Stimulated activated CD4-positive, alpha-beta T cell treated with anti-CD3 and anti-CD28 coated beads, Interleukin-2, amount 100 ng/mL, for 24 hours (primary cell): Measurements from ENCODE around the gene SLC6A19.
"Not testable (repeated sequence)": the region's sequence is repeated elsewhere in the genome, so short reads cannot be mapped to it uniquely, and the experiment has no call there.

Source experiments
- DNase-seq, 2 donors: peaks; one replicate each; pipeline ENCODE4 v3.0.0-alpha.2; 2020

Gene SLC6A19

DNA sequence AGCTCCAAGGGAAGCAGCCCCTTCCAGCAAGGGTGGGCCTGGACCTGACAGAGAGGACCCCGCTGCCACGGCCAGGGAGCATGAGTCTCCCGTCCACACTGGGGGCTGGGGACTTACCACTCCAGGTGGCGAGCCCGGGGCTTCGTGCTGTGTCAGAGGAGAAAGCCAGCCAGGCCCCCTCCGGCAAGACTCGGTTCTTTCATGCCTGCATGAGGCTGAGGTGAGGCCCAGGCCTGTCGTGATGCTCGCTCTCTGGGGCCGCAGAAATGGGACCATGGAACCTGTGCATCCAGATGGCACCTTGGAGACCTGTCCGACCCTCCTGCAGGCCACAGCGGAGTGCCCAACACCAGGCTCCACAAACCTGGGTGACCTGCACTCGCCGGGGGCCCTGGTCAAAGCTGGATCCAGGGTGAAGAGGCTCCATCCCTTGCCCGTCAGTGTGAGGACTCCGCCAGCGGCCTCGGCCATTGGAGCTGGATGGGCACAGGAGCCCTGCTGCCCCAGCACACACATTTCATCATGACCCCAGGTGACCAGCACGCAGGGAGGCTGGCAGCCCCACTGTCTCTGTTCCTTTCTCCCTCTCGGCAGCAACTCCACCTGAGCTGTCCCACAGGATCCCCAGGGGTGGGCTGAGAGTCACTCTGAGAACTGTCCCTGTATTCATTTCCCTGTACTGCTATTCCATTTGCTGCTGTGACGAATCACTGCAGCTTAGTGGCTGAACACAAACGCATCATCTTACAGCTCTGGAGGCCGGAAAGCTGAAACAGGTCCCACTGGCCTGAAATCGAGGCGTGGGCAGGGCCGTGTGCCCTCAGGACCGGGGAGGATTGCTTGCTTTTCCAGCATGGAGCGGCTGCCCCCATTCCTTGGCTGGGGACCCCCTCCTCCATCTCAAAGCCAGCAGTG, 48.2 kb downstream of the SLC6A19 start:
- no peak for DNase-seq

GRCh38 chr5:1251678-1252580, 50.5 kb downstream of the SLC6A19 start:
- DNase-seq, result no peak

GRCh38 chr5:1252681-1253080, 51.3 kb downstream of the SLC6A19 start:
- DNase-seq, result no peak

DNA sequence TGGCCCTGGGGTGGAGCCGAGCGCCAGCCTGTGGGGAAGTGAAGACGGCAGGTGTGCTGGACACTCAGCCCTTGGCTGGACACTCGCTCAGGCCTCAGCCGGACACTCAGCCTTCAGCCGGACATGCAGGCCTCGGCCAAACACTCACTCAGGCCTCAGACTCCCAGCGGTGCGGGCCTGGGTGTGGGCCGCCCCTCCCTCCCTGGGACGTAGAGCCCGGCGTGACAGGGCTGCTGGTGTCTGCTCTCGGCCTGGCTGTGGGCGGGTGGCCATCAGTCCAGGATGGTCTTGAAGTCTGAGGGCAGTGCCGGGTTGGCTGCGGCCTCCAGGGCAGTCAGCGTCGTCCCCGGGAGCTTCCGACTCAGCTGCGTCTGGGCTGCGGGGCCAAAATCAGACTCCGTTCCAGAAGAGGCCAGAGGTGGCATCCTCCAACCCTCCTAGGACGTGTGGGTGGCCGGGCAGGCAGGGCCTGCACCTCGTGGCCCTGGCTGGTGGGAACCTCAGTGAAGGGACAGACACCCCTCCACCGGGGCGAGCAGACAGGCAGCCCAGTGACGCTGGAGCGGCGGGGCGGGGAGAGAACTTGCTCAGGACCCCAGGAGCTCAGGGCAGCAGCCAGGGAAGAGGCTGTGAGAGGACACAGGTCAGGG, 52.2 kb downstream of the SLC6A19 start:
- no peak for DNase-seq

GRCh38 chr5:1254196-1254595, 52.8 kb downstream of the SLC6A19 start:
- DNase-seq, result no peak

GRCh38 chr5:1255081-1255561, 53.7 kb downstream of the SLC6A19 start:
- peak; percentile 36 for DNase-seq

DNA sequence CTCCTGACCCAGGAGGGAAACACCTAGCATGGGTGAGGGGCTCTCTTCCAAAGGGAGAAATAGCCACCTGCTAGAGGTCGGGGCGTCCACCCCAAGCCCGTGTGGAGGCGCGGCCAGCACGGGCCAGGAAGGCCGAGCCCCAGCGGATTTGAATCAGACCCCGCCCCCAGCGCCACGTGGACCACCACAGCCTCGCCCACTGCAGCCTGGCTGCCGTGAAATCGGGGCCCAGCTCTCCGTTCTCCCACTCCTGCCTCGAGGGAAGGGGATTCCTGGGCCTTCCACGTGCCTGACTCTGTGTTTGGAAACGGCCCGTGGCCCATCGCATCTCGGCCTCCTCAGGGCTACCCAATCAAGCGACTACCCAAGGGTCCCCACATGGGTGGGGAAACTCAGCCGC, 55.4 kb downstream of the SLC6A19 start:
- no peak for DNase-seq

GRCh38 chr5:1257363-1257762, 56.0 kb downstream of the SLC6A19 start:
- DNase-seq, result no peak

DNA sequence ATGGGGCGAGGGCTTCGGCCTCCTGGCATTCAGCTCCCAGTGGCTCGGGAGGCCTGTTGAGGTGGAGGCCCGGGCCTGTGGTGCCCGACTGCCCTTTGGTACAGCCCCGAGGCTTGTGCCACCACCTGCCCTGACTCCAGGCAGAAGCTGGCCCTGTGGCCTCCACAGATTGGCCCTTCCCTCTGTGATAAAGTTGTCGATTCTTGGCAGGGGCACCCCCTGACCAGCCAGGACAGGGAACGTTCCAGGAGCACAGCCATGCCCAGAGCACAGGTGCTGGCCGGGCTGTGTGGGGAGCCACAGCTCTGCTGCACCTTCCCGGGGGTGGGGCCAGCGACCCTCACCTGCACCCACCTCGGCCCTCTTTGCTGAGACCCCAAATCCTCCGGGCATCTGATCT, 56.4 kb downstream of the SLC6A19 start:
- no peak for DNase-seq

DNA sequence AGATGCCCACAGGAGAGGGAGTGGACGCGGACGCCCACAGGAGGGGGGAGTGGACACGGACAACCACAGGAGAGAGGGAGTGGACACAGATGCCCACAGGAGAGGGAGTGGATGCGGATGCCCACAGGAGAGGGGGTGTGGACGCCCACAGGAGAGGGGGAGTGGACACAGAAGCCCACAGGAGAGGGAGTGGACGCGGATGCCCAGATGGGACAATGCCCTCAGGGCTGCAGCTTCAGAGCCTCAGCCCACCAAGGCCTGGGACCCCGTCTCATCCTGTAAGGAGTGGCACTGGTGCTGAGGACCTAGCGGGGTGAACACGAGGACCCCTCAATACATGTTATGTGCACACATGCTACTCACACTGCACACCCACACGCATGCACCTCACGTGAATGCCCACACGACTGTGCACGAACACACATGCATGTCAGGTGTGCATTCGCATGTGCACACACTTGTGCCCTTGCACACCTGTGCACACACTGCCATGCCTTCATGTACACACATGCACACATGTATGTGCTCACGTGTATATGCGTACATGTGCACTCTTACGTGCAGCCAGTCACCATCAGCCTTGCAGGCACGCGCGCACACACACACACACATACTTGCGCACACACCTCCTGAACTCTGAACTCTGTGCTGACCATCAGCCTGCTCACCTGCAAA, 58.5 kb downstream of the SLC6A19 start:
- no peak for DNase-seq

DNA sequence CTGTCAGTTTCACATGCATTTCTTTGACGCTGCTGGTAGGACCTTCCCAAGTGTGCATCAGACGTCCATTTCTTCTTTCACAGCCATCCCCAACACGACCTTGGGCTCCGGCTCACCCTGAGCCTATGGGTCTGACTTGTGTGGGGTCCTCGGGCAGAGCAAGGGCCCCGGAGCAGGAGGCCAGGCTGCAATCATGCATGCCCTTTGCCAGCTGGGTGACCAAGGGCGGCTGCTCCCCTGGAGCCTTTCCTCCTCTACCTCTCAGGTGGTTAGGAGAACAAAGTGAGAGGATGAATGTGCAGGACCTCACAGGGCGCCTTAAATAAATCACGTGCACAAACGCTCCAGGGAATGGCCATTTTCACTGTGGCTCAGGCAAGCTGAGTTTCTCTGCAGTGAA, 60.2 kb downstream of the SLC6A19 start:
- DNase-seq, result no peak

- DNase-seq, result no peak
Measured at GRCh38 chr5:1262381-1262780, 61.0 kb downstream of the SLC6A19 start.

GRCh38 chr5:1264211-1264610, 62.8 kb downstream of the SLC6A19 start:
- DNase-seq, result no peak

DNA sequence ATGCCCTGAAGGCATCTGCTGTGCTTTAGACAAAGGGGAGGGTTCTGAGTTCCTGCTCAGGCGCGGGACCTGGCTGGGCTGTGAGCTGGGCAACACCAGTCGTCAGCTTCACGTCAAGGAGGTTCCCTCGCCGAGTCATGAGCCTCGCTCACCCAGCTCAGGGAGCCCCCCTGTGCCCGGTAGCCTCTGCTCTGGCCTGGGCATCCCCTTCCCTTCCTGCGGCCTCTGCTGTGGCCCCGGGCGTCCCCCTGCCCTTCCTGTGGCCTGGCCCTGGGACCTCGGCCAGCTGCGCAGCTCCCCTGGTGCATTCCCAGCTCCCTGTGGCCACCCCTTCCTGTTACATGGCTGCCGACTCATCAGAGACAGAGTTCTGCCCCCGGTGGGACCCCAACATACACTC, 63.6 kb downstream of the SLC6A19 start:
- no peak for DNase-seq

- DNase-seq, result no peak
Measured at GRCh38 chr5:1265461-1266455, 64.4 kb downstream of the SLC6A19 start.

DNA sequence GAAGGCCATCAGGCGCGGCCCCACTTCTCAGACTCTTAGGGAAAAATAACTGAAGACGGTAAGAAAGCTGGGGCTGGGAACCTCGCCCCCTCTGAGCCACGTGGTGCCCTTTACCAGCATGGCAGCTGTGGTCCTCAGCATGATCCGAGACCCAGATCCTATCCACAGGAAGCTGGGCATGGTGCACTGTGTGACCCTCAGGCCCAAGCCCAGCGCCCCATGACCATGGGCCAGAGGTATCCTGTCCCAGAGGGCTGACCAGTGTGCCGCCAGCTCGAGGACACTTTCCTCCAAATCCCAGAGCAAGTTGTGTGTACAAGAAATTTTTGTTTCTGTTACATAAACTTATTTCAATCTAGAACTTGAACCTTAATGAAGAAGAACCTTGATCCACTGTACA, 65.4 kb downstream of the SLC6A19 start:
- no peak for DNase-seq

DNA sequence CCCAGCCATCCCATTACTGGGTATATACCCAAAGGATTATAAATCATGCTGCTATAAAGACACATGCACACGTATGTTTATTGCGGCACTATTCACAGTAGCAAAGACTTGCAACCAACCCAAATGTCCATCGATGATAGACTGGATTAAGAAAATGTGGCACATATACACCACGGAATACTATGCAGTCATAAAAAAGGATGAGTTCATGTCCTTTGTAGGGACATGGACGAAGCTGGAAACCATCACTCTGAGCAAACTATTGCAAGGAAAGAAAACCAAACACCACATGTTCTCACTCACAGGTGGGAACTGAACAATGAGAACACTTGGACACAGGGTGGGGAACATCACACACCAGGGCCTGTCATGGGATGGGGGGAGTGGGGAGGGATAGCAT, 66.1 kb downstream of the SLC6A19 start:
- not testable (repeated sequence) for DNase-seq

DNA sequence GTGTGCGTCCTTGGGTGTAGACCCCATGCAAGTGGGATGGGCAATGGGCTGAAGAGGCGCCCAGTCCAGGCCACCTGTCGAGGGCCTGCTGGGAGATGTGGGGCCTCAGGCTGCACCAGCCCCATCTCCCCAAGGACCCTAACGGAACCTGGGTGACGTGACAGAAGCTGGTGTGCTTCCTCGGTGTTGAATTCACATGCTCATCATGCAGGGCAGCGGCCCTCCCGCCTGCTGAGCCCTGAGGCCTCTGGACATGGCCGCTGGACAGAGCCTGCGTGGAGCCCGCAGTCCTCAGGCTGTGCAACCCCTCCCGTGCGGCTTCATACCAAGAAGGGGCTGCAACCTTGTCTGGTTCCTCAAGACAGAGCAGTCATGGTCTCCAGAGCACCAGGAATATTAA, 66.7 kb downstream of the SLC6A19 start:
- DNase-seq, result no peak

DNA sequence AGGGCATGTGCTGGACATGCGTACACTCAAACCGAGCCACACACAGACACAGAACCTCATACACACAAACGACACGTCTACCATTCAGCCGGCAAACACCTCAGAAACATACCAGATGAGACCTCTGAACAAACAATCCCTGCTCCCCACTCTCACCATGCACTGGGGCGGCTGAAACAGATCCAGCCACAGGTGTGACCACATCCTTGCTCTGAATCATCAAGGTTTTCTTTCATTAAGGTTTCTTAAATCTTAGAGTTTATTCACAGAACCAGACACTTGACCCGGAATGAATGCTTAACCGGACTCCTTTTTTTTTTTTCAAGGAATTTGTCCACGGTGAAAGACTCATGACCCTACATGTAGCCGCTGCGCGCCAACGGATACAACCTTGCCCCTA, 67.3 kb downstream of the SLC6A19 start:
- peak in 1 of 2 donors; percentile 32 for DNase-seq

- DNase-seq, result no peak
Measured at GRCh38 chr5:1270426-1270825, 69.0 kb downstream of the SLC6A19 start.
